SK-N-SH (cell line): Measurements from ENCODE around the gene GPR155.

Experiments used
- NFIC ChIP-seq: IDR thresholded peaks from 2 replicates; pipeline ENCODE4 v1.4.0; 2012; ENCODE audit warnings: borderline replicate concordance
- TF ChIP-seq, protein P1 (sequence below): fragments of 150-350 bp; IDR thresholded peaks from 2 replicates; pipeline ENCODE4 v1.6.1; 2017; ENCODE audit warnings: antibody characterized with exemption, low read length, low read depth, borderline replicate concordance

DNA sequence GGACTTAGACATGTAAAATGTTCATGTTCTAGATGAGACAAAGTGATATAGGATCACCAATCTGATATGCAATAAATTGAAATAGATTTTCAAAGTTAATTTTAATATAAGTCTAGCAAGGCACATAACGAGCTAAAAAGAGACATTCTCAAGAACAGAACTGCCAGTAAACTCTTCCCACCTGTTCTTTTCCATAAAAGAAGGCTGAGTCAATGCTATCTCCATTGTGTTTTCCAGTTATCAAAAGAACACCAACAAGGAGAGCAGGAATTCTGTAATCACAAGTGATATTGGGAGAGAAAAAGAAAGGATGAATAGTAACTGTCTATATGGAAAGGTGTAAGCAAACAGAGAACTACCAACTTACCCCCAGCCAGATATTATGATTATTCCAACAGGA is 25.6 kb downstream of the GPR155 start:
- no peak for TF ChIP-seq NFIC
- TF ChIP-seq, protein P1, sequence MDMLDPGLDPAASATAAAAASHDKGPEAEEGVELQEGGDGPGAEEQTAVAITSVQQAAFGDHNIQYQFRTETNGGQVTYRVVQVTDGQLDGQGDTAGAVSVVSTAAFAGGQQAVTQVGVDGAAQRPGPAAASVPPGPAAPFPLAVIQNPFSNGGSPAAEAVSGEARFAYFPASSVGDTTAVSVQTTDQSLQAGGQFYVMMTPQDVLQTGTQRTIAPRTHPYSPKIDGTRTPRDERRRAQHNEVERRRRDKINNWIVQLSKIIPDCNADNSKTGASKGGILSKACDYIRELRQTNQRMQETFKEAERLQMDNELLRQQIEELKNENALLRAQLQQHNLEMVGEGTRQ: no peak
